Measurements from ENCODE around the gene KCTD5.

Gene KCTD5

DNA sequence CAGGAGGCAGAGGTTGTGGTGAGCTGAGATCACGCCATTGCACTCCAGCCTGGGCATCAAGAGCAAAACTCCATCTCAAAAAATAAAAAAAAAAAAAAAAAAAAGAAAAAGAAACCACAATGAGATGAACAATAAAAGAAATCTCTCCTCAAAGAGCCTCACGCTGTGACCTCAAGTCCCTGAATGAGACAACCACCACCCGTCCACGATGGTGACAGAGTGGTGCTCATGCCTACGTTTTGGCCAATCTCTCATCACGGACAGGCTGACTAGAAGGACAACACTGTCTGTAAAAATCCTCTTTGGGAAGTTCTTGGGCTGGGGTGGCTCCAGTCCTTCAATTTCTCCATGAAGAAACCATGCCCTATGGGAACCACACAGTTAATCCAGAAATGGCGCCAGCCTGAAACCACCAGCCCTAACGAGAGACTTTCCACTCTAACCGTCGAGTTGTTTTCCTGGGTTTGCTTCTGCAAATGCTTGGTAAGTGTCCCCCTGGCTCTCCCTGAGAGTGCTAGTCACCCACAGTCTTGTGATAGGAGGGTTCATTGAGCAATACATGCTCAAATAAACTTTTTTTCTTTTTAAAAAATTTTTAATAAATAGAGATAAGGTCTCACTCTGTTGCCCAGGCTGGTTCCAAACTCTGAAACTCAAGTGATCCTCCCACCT is 52.7 kb downstream of the KCTD5 start:
- DNase-seq: no peak
- Mint-ChIP-seq H3K4me1 (peaks cover 30% of the 10 kb centered on the region), H3K27ac (no peak overlapping the region), H3K36me3 (ENCODE audit: low read depth) (no peaks in the 10 kb centered on the region), H3K9me3 (no peaks in the 10 kb centered on the region), H3K27me3 (ENCODE audit: low read depth, poor library complexity) (peaks cover 9% of the 10 kb centered on the region), H3K4me3 (no peak overlapping the region)
- TF ChIP-seq, protein P1, sequence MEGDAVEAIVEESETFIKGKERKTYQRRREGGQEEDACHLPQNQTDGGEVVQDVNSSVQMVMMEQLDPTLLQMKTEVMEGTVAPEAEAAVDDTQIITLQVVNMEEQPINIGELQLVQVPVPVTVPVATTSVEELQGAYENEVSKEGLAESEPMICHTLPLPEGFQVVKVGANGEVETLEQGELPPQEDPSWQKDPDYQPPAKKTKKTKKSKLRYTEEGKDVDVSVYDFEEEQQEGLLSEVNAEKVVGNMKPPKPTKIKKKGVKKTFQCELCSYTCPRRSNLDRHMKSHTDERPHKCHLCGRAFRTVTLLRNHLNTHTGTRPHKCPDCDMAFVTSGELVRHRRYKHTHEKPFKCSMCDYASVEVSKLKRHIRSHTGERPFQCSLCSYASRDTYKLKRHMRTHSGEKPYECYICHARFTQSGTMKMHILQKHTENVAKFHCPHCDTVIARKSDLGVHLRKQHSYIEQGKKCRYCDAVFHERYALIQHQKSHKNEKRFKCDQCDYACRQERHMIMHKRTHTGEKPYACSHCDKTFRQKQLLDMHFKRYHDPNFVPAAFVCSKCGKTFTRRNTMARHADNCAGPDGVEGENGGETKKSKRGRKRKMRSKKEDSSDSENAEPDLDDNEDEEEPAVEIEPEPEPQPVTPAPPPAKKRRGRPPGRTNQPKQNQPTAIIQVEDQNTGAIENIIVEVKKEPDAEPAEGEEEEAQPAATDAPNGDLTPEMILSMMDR (IDR thresholded peaks at IDR 0.05): no peak

DNA sequence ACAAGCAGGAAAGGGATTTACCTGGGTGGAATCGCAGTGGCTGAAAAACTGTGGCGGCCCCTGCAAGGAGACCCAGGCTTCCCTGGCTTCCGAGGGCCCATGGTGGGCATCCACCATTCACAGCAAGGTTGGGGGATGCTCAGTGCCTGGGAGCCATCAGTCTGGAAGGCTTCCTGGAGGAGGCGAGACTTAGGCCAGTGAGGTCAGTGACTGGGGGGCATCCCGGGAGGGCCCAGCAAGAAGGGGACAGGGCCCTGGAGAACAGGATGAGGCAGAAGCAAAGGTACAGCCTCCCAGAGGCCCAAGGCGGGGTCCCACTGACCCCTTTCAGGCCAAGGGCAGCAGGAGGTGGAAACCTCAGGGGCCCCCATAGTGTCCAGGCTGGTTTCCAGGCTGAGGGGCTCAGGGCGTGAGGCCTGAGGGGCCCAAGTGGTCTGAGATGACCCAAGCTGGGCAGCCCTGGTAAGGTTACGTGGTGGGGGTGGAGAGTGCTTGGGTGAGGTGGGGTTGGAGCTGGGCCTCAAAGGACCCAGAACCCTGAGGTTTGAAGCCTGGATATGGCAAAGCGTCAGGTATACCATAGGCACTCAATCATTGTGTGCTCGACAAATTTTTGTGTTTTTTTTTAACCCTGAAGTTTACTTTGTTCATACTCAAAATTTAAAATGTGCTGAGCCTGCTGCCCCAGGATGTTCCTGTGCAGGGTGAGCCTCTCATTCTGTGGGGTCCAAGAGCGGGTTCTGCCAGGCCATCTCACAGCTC is 54.3 kb downstream of the KCTD5 start:
- H3K27me3 Mint-ChIP-seq (ENCODE audit: low read depth, poor library complexity): peaks cover 4% of the 10 kb centered on the region
- no peaks in the 10 kb centered on the region for H3K9me3 Mint-ChIP-seq
- H3K27ac Mint-ChIP-seq: no peak overlapping the region
- no peak for DNase-seq
- TF ChIP-seq, protein P1 (IDR thresholded peaks at IDR 0.05): no peak
- H3K4me3 Mint-ChIP-seq: no peak overlapping the region
- H3K36me3 Mint-ChIP-seq (ENCODE audit: low read depth): no peaks in the 10 kb centered on the region
- peaks cover 41% of the 10 kb centered on the region for H3K4me1 Mint-ChIP-seq

DNA sequence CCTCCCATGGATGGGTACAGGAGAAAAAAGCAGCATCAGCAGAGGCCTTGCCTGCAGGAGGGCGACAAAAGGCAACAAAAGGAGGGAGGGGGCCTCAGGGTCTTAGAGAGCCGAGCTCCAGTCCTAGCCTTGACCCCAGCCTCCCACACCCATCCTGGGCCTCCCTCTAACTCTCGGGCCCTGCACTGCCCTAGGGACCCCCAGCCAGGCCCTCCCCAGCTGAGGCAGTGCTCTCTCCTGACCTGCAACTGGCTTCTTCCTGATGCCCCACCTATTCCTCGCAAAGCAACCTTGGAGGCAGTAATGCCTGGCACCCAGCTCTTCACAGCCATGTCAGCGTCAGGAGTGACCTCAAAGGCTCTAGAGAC is 54.9 kb downstream of the KCTD5 start:
- H3K36me3 Mint-ChIP-seq (ENCODE audit: low read depth): no peaks in the 10 kb centered on the region
- H3K4me1 Mint-ChIP-seq: peaks cover 41% of the 10 kb centered on the region
- no peaks in the 10 kb centered on the region for H3K27me3 Mint-ChIP-seq (ENCODE audit: low read depth, poor library complexity)
- H3K27ac Mint-ChIP-seq: no peak overlapping the region
- no peaks in the 10 kb centered on the region for H3K9me3 Mint-ChIP-seq
- no peak for DNase-seq
- TF ChIP-seq, protein P1 (IDR thresholded peaks at IDR 0.05): no peak
- no peak overlapping the region for H3K4me3 Mint-ChIP-seq

DNA sequence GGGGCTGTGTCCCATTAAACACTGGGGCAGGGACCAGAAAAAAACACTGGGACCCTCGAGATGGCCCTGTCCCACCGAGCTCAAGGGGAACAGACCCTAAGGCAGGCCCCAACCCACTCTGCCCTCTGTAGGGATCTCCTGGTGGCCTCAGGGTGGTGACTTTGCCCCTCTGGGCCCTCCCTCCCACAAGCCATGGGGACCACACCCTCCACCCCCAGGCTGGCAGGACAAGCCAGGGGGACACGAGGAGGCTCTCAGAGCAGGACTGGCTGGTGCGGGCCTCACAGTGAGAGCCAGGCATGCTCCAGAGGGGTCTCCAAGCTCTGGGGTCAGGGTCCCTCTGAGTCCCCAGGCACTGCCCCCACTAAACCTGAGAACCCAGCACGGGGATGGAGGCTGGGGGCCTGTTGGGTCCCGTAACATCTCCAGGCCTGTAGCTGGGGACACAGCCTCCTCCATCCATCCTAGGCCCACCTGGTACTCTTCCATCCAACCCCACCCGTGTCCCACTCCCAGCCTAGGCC is 55.6 kb downstream of the KCTD5 start:
- Mint-ChIP-seq H3K36me3 (ENCODE audit: low read depth) (no peaks in the 10 kb centered on the region), H3K9me3 (no peaks in the 10 kb centered on the region), H3K27me3 (ENCODE audit: low read depth, poor library complexity) (no peaks in the 10 kb centered on the region), H3K27ac (peak overlapping the region; percentile 82), H3K4me3 (no peak overlapping the region), H3K4me1 (peaks cover 41% of the 10 kb centered on the region)
- TF ChIP-seq, protein P1 (IDR thresholded peaks at IDR 0.05): no peak
- DNase-seq: no peak

DNA sequence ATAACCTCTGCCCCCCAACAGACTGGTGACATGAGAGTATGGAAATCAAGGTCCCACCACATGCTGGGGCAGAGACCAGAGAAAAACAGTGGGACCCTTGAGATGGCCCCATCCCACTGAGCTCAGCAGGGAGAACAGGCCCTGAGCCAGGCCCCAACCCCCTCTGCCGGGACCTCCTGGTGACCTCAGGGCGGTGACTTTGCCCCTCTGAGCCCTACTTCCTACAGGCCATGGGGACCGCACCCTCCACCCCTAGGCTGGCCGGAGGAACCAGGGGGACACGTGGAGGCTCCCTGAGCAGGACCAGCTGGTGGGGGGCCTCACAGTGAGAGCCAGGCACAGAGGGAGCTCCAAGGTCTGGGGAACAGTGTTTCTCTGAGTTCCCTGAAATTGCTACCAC is 56.3 kb downstream of the KCTD5 start:
- Mint-ChIP-seq H3K27me3 (ENCODE audit: low read depth, poor library complexity) (peaks cover under 1% of the 10 kb centered on the region), H3K4me3 (no peak overlapping the region), H3K27ac (peak overlapping the region; percentile 82), H3K9me3 (no peaks in the 10 kb centered on the region), H3K36me3 (ENCODE audit: low read depth) (no peaks in the 10 kb centered on the region), H3K4me1 (peaks cover 44% of the 10 kb centered on the region)
- no peak for DNase-seq
- TF ChIP-seq, protein P1 (IDR thresholded peaks at IDR 0.05): no peak

All from nephron progenitor cell (in vitro differentiated cells).